Gastroesophageal sphincter (tissue), 3 donors: ENCODE measurements around the gene PTPRN2.

Experiments used
- POLR2A ChIP-seq, 2 donors: fragments of 450-650 bp; IDR thresholded peaks; one replicate each; pipeline ENCODE4 v1.6.1; 2017; ENCODE audit warnings: antibody characterized with exemption in 2 of 2, mild to moderate bottlenecking in 2 of 2, moderate library complexity in 1 of 2
- TF ChIP-seq, protein P1 (sequence below), 4 experiments: fragments of 200-600 bp in 2 of 4; fragments of 450-650 bp in 2 of 4; sonication (generic) in 1 of 4; IDR thresholded peaks; one replicate each; pipeline ENCODE4 v1.5.1; 2017 to 2019; ENCODE audit warnings: antibody characterized with exemption in 4 of 4, mild to moderate bottlenecking in 2 of 4, moderate library complexity in 2 of 4

GRCh38 chr7:158145370-158145769 is 442.3 kb downstream of the PTPRN2 start:
- no peak for TF ChIP-seq POLR2A (IDR thresholded peaks at IDR 0.05)
- TF ChIP-seq, protein P1, sequence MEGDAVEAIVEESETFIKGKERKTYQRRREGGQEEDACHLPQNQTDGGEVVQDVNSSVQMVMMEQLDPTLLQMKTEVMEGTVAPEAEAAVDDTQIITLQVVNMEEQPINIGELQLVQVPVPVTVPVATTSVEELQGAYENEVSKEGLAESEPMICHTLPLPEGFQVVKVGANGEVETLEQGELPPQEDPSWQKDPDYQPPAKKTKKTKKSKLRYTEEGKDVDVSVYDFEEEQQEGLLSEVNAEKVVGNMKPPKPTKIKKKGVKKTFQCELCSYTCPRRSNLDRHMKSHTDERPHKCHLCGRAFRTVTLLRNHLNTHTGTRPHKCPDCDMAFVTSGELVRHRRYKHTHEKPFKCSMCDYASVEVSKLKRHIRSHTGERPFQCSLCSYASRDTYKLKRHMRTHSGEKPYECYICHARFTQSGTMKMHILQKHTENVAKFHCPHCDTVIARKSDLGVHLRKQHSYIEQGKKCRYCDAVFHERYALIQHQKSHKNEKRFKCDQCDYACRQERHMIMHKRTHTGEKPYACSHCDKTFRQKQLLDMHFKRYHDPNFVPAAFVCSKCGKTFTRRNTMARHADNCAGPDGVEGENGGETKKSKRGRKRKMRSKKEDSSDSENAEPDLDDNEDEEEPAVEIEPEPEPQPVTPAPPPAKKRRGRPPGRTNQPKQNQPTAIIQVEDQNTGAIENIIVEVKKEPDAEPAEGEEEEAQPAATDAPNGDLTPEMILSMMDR (IDR thresholded peaks at IDR 0.05), result no peak
